Glomerular visceral epithelial cell (primary cell): ENCODE results near the gene FADS3.

Experiments used
- DNase-seq: peaks from one replicate; pipeline ENCODE4 v3.0.0-alpha.2; 2016; ENCODE audit errors: extremely low spot score

Gene FADS3

DNA sequence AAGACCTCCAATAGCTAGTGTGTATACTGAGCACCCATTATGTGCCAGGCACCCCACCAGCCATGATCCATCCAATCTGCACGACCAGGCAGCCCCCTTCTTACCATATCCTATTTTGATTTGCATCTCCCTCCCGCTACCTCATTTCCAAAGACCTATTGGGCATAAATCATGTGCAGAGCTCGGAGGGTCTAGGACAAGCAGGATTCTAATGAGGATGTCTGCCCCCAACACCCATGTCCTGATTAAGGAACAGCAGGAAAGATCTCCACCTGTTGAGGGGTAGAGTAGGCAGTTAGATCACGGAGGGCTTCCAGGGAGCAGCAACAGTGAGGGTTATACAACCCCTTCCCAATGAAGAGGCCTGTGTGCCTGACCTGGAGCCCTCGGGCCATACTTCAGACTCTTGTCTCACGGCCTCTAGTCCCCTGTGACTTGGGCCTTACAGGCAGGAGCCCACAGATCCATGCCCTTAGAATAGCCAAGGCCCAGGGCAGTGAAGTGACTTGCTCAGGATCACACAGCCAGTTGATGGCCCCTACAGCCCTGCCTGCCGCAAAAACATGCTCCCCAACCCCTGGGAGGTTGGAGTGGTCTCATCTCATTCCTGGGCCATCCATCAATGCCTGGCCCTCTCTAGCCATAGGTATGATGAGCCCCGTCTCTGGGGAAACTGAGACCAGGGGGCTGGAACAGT lies 22.5 kb upstream of the FADS3 start:
- no peak for DNase-seq

DNA sequence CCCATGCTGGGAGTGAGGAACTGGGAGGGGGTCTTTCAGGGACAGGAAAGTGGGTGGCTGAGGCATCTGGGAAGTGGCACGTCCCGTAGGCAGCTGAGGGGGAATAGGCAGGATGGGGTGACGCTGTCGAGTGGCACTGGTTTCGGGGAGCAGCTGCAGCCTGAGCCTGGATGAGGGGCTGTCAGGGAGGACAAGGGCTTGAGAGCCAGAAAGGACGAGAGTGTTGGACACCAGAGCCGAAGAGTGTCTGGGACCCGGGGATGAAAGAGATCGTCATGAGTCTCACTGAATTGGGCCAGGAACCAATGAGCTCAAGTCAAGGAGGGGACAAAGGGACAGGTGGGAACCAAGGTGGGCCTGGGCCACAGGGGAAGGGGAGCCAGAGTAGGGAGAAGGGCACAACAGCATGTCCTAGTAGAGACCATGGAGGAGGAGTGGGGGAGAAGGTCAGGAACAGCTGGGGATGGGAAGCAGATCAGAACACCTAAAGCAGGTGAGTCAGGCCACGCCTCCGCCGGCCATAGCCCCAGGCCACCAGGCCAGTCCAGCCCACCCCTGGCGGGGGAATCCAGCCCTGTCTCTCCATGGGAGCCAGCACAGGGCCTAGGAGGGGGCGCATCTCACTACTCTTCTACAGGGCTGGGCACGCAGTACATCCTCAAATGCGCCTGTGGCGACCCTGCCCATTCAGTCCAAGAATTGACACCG lies 21.8 kb upstream of the FADS3 start:
- DNase-seq, result no peak

DNA sequence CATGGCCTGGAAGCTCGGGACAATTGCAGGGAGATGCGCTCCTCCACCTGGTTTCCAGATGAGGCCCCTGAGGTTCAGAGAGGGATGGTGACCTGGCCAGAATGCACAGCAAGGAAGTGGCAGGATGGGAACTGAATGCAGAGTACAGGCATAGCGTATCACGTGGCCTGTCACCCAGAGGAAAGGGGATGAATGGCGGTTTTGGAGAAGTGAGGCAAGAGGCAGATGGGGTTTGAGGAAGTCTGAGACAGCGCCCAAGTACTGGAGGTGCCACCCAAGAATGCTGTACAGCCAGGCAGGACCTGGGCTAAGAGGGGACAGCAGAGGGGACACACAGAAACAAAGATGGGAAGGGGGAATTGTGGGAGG lies 21.2 kb upstream of the FADS3 start:
- no peak for DNase-seq

DNA sequence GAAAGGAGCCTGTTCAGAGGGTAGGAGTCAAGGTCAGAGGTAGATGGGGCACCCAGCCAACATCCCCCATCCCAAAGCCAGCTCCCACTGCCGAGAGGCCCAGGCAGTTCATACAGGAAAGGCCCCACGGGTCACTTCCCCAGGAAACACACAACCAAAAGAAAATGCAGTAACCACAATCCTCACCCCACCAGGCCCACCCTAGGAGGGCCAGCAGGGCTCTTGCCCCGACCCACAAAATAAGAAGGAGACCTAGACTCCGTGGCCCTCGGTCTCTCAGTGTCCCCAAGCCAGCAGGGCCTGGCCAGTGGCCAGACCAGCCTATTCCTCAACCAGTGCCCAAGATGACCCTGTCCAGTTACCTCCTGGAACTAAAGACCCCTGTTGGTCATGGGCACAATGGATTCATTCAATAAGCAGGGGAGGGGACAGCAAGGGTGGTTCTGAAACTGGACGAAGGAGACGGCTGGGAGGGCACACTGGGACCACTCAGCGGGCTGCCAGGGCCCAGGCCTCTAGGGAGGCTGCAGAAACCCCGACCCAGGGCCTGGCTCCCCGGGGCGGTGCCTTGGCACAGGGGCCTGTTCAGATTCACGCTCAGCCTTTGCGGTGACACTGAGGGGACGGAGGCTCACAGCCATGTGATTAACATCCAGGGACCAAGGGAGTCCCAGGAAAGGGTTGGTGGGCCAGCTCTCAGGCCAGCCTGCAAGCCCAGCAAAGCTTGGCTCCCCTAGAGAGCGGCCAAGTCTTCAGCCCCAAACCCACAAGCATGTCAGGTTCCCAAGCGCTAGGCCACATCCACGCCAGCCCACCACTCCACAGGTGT lies 20.6 kb upstream of the FADS3 start:
- no peak for DNase-seq

DNA sequence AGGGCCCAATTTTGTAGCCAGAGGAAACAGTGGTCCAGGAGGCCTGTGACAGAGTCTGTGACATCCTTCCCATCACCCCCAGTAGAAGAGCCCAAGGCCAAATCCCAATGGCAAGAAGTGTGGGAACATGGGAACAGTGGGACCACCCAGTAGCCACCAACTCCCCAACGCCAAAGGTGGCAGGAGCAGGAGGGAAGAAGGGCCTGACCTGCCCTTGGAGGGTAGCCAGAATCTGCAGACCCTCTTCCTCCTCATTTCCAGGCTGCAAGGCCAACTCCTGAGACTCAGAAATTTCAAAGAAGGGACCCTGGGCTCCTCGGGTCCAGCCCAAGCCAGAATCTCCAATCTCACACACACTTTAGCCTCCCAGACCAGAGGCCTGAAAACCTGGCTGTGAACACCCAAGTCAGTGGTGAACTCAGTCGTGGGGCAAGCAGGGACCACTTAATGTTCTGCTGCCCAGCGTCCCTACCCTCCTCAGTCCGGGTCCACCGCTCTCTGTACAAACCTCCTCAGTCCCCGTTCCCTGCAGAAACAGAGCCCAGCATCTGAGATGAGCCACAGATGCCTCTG lies 19.9 kb upstream of the FADS3 start:
- DNase-seq, result no peak

DNA sequence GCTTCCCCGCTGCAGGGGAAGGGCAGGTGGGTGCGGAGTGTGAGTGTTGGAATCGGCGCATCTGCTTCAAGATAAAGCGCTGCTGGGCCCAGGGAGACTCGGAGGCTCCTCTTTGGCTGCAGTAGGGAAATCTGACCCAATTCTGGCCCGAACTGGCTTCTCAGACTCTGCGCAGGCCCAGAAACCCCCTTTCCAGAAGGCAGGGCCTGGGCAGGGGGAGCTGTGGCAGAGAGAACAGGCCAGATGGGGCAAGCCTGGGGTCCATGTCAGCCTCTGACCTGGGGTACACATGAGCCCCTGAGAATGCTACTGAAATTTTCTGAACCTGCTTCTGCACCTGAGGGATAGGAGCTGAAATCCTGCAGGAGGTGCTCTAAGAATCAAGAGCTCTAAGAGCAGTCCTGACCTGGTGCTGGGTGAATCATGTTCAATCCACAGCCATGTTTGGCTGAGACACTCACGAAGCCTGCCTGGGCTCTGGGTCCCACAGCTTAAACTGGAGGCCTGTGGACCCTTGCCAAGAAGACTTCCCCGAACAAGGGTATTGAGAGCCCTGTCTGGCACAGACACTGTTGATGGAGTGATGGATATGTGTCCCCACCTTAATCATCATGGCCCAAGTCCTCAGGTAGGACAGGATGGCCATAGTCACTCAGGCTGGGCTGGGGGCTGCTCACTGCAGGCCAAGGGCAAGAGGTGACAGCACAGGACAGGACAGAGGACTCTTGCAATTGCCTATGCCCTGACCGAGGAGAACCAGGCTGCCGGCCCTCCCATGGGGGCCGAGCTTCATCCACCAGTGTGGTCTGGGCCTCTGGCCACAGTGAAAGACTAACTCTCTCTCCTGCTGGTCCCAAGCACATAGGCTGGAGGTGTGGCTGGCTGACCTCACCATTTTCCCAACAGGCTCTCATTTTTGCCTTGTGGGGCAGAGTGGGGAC lies 19.1 kb upstream of the FADS3 start:
- no peak for DNase-seq

DNA sequence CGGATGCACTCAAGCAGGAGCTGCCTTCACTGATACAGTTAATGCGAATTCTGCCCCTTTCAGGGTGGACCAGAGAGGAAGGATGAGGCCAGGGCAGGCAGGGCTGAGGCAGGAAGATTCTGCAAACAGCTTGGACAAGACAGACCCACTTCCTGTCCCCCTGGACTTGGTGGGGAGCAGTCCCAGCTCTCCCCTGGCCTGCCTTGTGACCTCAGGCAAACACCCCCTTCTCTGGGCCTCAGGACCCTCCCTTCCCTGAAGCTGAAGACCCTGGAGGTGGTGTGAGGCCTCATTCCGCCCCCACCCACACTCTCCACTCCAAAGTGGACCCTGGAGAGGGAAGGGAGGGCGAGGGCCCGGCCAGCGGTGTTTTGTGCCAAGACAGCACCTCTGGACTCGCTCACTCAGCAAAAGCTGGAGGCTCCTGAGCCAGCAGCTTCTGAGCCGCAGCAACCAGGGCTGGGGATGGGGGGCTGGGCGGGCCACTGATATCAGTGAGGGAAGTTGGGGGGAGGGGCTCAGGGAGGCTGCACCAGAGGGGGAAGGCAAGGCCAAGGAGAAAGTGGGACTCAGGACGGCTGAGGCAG lies 17.5 kb upstream of the FADS3 start:
- no peak for DNase-seq

DNA sequence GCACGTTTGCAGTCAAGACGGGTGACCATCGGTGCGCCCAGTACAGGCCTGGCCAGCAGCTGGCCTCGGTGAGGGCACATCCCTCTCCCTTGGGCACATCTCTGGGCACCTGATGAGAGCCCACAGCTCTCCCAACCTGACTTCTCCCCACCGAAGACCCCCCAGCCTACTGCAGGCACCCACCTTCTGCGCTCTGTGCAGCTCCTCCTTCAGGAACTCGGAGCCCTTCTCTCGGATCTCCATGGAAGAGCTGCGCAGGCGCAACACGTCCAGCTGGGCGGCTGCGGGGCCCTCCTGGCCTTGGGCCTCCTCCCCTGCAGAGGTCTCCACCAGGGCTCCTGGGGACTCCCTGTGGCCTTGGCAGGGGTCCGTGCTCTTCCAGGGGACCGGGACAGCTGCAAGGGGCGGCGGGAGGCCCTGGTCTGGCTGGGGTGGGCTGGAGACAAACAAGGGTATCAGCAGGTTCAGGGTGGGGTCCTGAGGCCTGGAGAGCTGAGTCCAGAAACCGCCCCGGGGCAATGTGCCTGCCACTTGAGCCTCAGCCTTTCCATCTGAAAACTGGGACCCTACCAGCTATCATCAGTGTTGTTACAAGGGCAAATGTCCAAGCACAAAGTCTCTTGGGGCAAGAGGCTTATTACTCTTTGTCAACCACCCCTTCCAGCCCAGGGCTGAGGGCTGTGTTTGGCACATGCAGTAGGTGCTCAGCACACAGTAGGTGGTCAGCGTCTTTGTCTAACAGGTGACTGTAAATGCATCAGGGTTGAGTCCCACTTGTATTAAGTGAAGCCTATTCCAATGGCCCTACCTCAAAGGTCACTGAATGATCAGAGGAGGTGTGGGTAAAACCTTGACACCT lies 16.8 kb upstream of the FADS3 start:
- DNase-seq, result no peak

DNA sequence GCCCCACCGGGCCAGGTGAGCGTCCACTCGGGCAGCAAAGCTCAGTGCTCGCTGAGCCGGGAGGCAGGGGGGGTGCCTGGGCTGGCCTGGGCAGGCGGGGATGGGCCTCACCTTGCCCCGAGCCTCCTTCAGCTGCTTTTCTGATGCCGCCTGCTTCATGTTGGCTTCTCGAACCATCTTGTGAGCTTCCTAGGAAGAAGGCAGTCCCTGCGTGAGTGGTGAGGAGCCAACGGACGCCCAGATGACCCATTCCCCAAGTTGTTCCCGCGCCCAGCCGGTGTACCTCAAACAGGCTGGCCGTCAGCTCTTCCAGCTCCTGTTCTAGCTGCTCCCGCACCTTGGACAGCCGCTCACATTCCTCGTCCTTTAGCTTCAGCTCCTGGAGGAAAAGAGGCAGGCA lies 15.9 kb upstream of the FADS3 start:
- no peak for DNase-seq

DNA sequence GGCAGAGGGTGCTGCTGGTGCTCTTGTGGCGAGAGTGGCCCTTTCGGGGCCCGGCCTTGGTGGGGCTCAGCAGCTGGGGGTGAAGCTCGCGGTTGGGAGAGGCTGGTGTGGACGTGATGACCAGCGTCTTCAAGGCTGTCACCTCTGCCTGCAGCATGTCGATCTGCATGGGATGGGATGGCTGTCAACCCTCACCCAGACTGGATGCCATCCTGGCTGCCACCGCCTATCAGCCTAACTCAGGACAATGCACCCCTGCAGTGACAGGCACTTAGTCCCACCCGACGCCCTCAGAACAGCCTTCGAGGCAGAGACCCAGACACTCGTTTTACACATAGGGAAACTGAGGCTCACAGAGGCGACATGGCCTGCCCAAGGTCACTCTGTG lies 15.2 kb upstream of the FADS3 start:
- no peak for DNase-seq

DNA sequence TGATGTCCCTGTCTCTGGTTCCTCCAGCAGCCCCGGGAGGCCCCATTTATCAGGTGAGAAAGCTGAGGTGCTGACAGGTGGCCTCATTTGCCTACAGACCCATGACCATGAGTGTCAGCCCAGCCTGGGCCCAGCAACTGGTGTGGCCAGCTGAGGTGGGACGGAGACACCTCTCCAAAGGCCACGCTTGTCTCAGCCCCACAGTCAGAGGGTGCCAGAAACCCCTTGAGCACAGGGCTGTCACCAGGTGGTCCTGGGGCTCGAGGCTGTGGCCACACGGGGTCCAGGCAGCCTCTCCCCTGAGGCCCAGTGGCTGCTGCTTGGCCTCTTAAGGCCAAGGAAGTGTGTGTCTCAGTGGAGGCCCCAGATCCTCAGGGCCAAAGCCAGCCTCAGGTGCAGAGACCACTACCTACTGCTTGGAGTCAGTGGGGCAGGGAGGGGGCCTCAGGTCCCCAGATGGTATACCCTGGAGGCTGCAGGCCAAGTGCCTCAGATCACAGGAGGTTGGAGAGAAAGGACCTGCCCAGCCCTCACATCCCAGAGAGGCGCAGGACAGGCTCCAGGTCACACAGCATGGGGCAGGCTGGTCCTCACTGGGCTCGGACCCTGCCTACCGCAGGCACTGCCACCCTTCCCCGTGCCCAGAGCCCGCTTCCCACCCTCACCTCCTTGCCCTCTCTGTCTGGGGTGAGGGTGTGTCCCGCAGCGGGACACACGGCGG lies 14.6 kb upstream of the FADS3 start:
- DNase-seq, result no peak

DNA sequence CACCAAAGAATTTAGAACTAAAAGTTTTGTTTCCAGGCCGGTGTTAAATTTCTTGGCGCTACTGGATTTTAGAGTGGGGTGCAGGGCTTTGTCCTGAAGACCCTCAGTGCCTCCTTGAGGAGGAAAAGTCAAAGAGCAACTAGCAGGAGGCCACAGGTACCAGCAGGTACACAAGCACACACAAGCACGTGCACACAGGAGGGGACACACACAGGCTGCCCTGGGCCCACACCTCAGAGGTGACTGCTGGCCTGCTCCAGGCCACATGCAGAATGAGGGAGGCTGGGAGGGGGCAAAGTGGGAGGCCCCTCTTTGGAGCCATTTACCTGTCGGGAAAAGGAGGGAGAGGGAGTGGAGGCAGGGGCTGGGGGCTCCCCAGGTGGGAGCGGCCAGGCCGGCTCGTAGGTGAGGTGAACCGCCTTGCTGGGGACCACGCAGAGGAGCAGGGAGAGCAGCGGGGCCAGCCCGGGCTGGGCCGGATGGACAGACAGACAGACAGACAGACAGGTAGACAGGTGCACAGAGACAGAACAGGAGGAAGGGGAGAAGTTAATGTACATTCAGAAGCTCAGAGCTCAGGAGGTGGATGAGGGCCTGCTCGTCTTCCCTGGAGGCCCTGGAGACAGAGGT lies 13.8 kb upstream of the FADS3 start:
- DNase-seq, result no peak

DNA sequence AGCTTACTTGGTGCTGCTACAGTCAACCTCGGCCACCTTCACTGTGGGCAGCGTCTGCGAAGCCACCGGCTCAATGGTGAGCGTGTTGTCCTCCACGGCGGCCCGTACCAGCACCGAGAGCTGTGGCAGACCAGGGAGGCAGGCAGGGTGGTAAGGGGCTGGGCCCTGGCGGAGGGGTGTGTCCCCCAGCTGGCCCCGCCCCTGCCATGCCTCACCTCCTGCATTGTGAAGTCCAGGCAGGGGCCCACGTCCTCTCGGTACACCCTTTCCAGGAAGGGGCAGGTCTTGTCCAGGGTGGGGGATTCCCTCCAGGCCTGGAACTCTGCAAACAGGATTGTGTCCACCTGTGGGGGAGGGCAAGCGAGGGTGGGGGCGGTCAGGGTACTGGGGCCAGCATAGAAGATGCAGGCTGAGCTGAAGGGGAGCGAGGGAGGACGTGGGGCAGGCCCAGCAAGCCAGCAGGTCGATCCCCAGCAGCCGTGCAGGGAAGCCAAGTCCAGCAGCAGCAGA lies 13.2 kb upstream of the FADS3 start:
- DNase-seq, result no peak

DNA sequence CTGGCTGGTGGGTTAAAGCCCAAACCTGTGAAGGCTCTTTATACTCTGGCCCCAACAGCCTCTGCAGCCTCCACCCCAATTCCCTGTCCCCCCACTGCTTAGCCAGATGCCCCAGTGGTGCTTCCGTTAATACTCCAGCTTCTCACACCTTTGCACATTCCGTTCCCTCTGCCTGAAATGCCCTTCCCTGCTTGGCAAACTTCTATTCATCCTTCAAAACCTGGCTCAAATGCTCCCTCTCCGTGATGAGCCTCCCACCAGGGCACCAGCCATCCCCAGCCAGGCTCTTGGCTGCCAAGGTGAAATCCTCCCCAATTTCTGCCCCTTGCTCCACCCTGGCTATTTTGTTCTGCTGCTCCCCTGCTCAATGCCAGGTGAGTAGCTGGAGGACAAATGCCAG lies 12.5 kb upstream of the FADS3 start:
- DNase-seq, result no peak

DNA sequence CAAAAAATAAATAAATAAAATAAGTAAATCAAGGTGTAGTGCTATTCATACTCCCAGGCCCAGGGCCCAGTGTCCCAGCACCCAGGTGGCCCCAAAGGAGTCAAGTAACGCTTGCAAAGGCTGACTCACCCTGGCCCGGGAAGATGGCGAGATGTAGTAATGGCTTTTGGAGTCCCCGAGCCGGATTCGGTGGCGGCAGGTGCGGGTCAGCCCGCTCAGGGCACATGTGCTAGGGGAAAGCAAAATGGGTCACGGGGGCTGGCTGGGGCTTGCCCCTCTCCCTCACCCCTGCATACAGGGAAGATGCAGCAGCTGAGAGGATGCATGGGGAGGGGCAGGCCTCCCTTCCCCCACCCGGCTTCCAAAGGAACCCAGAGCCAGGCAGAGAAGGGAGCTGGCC lies 11.0 kb upstream of the FADS3 start:
- no peak for DNase-seq

DNA sequence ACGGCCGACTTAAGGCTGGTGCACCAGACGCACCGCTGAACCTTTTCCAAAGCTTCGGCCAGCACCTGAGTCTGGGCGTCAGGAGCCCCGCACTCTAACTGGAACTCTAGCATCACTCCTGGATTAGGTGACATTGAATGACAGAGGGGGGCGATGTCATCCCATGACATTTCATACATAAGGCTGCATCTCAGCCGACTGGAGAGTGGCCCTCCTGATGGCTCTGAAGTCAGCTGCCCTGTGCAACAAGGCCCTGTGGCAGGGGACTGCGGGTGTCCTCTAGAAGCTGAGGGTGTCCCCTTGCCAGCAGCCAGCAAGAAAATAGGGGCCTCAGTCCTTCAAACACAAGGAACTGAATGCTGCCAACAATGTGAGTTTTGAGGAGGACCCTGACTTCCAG lies 10.1 kb upstream of the FADS3 start:
- DNase-seq, result no peak

DNA sequence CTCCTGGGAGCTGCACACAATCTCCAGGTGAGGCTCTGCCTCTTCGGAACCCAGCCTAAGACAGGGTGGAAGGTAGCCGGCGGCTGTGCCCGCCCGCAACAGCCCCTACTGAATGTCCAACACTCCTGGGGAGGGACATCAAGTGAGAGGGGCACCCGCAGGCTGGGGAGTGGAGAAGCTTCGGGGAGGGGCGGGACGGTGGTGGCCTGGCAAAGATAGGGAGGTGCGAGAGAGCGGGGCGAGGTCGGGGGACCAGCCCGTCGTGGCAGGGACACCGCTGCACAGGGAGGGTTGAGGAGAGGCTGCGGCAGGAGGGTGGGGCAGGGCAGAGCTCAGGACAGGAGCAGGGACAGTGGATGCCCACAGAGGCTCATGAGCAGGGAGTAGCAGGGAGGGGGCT lies 8.9 kb upstream of the FADS3 start:
- DNase-seq, result no peak

DNA sequence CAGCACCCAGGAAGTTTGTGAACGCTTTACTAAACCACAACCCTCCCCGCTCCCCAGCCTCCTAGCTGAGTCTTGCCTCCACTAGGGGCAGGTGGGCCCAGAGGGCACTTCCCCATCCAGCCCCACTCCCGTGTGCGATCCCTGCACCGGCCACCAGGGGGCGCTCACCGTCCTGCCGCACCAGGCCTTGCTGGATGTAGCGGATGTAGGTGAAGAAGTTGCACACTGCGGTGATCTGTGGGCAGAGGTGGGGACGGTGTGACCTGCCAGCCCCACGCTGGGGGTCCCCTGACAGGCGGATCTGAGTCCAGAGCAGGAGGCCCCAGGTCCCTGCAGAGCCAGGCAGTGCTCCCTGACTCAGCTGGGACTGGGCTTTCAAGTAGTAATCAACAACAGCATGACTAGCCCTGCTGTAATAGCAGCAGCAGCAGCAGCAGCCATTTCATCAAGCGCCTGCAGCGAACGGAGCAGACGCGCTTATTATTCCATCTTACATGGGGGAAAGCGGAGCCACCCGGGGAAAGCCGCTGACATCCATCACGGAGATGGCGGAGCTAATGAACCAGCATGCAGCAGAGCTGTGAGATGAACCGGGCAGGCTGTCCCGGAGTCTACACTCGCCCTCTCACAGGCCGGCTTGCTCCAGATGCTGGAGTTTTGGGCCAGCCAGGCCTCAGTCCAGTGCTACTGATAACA lies 7.9 kb upstream of the FADS3 start:
- DNase-seq, result peak; percentile 80
